ENCODE data around the gene TAF5.
"Not testable (repeated sequence)": the region's sequence is repeated elsewhere in the genome, so short reads cannot be mapped to it uniquely, and the experiment has no call there.

Gene TAF5

DNA sequence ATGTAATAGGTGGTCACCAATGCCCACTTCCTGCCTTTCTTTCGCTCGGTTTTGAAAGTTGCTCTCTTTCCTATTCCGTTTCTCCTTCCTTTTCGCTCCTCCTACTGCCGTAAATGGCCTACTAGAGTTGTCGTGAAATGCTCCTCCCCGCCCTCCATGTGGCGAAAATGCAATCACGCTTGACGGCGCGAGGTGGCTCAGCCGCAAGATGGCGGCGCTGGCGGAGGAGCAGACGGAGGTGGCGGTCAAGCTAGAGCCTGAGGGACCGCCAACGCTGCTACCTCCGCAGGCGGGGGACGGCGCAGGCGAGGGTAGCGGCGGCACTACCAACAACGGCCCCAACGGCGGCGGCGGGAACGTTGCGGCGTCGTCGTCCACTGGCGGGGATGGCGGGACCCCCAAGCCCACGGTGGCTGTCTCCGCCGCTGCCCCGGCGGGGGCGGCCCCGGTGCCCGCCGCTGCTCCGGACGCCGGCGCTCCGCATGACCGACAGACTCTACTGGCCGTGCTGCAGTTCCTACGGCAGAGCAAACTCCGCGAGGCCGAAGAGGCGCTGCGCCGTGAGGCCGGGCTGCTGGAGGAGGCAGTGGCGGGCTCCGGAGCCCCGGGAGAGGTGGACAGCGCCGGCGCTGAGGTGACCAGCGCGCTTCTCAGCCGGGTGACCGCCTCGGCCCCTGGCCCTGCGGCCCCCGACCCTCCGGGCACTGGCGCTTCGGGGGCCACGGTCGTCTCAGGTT is at the start of gene TAF5:
TSS of gene TAF5 (plus strand) at position 195 of the 737 bp plus-strand sequence. CDS start at position 209, 14 bp downstream.
- Mint-ChIP-seq H3K9me3 (no peaks in the 10 kb centered on the region), H3K4me1 (ENCODE audit: low read depth) (peaks cover 5% of the 10 kb centered on the region), H3K27me3 (ENCODE audit: low read depth) (no peaks in the 10 kb centered on the region)

GRCh38 chr10:103327906-103328305 is 39.9 kb upstream of the TAF5 start:
- Mint-ChIP-seq H3K4me1 (ENCODE audit: low read depth) (no peaks in the 10 kb centered on the region), H3K4me3 (no peak overlapping the region), H3K36me3 (ENCODE audit: low read depth) (peaks cover 27% of the 10 kb centered on the region), H3K9me3 (no peaks in the 10 kb centered on the region), H3K27me3 (ENCODE audit: low read depth) (no peaks in the 10 kb centered on the region), H3K27ac (no peak overlapping the region)
- no peak for DNase-seq (ENCODE audit: low spot score)

More for the DNA sequence above, at the start of gene TAF5:
- DNase-seq (ENCODE audit: low spot score), result peak; percentile 92
- Mint-ChIP-seq H3K27ac (peak within 1 kb of the TSS; percentile 93), H3K36me3 (ENCODE audit: low read depth) (peaks cover 7% of the 10 kb centered on the region), H3K4me3 (peak within 1 kb of the TSS; percentile 92)

GRCh38 chr10:103333934-103334520 is 33.7 kb upstream of the TAF5 start:
- no peak for DNase-seq (ENCODE audit: low spot score)
- H3K27me3 Mint-ChIP-seq (ENCODE audit: low read depth), result no peaks in the 10 kb centered on the region
- peaks cover 34% of the 10 kb centered on the region for H3K36me3 Mint-ChIP-seq (ENCODE audit: low read depth)
- no peaks in the 10 kb centered on the region for H3K4me1 Mint-ChIP-seq (ENCODE audit: low read depth)
- no peak overlapping the region for H3K27ac Mint-ChIP-seq
- no peaks in the 10 kb centered on the region for H3K9me3 Mint-ChIP-seq
- H3K4me3 Mint-ChIP-seq, result no peak overlapping the region

DNA sequence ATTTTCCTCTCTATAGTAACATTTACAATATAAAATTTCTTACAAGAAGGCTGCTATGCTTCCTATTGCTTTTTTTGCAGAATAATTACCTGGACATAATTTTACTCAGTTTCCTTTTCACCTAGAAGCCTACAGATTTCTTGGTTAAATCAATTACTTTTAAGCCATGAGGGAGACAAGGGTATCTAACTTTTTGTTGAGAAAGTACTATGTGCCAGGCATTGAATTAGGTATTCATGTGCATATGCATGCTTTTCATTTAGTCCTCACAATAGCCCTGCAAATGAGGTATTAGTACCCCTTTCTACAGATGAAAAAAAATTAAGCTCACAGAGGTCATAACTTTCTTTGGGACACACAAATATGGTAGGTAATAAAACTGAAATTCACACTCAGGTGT is 33.2 kb upstream of the TAF5 start:
- Mint-ChIP-seq H3K4me3 (no peak overlapping the region), H3K27me3 (ENCODE audit: low read depth) (no peaks in the 10 kb centered on the region), H3K4me1 (ENCODE audit: low read depth) (no peaks in the 10 kb centered on the region), H3K27ac (no peak overlapping the region), H3K9me3 (no peaks in the 10 kb centered on the region), H3K36me3 (ENCODE audit: low read depth) (peaks cover 34% of the 10 kb centered on the region)
- DNase-seq (ENCODE audit: low spot score), result no peak

DNA sequence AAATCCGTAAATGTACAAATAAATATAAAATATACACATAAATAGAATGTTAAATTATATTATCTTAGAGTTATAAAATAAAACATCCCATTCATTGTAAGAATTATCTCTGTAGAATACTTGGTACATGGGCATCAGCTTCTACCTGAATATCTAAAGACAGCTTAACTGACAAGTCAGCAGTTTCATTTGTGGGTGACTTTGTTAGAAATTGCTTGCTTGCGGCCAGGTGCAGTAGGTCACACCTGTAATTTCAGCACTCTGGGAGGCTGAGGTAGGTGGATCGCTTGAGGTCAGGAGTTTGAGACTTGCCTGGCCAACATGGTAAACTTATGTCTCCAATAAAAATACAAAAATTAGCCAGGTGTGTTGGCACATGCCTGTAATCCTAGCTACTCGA is 31.4 kb upstream of the TAF5 start:
- no peak overlapping the region for H3K27ac Mint-ChIP-seq
- H3K9me3 Mint-ChIP-seq, result no peaks in the 10 kb centered on the region
- peaks cover 27% of the 10 kb centered on the region for H3K36me3 Mint-ChIP-seq (ENCODE audit: low read depth)
- no peaks in the 10 kb centered on the region for H3K4me1 Mint-ChIP-seq (ENCODE audit: low read depth)
- H3K4me3 Mint-ChIP-seq, result no peak overlapping the region
- DNase-seq (ENCODE audit: low spot score), result no peak
- H3K27me3 Mint-ChIP-seq (ENCODE audit: low read depth), result no peaks in the 10 kb centered on the region

DNA sequence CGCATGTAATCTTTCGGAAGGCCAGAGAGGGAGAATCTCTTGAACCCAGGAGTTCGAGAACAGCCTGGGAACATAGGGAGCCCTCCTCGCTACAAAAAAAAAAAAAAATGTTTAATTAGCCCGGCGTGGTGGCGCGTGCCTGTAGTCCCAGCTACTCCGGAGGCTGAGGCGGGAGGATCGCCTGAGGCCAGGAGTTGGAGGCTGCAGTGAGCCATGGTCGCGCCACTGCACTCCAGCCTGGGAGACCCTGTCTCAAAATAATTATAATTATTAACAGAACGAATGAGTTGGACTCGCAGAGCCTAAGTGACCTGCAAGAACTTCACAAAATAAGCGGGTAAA is 17.6 kb upstream of the TAF5 start:
- no peak for DNase-seq (ENCODE audit: low spot score)
- H3K27ac Mint-ChIP-seq, result peak overlapping the region; percentile 73
- H3K4me3 Mint-ChIP-seq, result peak overlapping the region; percentile 91
- peaks cover 4% of the 10 kb centered on the region for H3K4me1 Mint-ChIP-seq (ENCODE audit: low read depth)
- no peaks in the 10 kb centered on the region for H3K27me3 Mint-ChIP-seq (ENCODE audit: low read depth)
- peaks cover 14% of the 10 kb centered on the region for H3K36me3 Mint-ChIP-seq (ENCODE audit: low read depth)
- H3K9me3 Mint-ChIP-seq, result no peaks in the 10 kb centered on the region

DNA sequence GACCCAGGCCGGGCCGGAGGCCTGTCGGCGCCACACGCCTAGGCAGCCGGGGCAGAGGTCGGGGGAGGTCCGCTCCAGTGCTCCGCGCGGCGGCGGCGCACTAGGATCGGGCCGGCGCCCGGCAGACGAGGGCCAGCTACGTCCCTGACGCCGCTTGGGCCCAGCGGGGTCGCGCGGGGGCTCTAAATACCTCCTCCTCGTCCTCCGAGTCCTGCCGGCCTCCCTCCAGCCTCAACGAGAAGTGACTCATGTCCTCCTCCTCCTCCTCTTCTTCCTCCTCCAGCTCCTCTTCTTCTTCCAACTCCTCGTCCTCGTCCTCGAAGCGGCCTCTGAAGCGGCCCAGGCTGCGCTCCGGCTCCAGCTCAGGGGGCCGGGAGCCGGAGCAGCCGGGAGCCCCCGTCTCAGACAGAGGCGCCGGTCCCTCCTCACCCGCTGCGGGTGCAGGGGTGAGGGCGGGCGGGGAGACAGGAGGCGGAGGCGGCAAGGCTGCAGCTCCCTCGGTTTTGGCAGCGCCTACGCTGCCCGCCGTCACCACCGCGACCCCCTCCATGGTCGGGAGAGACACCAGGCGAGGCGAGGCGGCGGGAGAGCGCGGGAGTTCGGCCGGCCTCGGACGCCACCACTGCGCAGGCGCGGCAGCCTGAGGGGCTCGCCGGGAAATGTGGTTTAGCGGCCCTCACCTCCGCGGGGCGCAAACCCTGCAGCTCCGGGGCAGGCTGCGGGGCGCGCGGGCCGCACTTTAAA is 17.1 kb upstream of the TAF5 start, which contains the start of gene PCGF6:
TSS of gene PCGF6 (minus strand) at position 624 of the 744 bp plus-strand sequence. CDS start at position 550, 74 bp downstream.
- Mint-ChIP-seq H3K36me3 (ENCODE audit: low read depth) (peaks cover 14% of the 10 kb centered on the region), H3K27ac (peak within 1 kb of the TSS; percentile 84), H3K9me3 (no peaks in the 10 kb centered on the region), H3K4me3 (peak within 1 kb of the TSS; percentile 91), H3K4me1 (ENCODE audit: low read depth) (peaks cover 4% of the 10 kb centered on the region), H3K27me3 (ENCODE audit: low read depth) (no peaks in the 10 kb centered on the region)
- peak; percentile 82 for DNase-seq (ENCODE audit: low spot score)

GRCh38 chr10:103353281-103353680 is 14.5 kb upstream of the TAF5 start:
- no peak overlapping the region for H3K27ac Mint-ChIP-seq
- peaks cover 4% of the 10 kb centered on the region for H3K4me1 Mint-ChIP-seq (ENCODE audit: low read depth)
- H3K9me3 Mint-ChIP-seq, result no peaks in the 10 kb centered on the region
- H3K4me3 Mint-ChIP-seq, result no peak overlapping the region
- peaks cover 6% of the 10 kb centered on the region for H3K36me3 Mint-ChIP-seq (ENCODE audit: low read depth)
- DNase-seq (ENCODE audit: low spot score), result no peak
- H3K27me3 Mint-ChIP-seq (ENCODE audit: low read depth), result no peaks in the 10 kb centered on the region

- not testable (repeated sequence) for H3K27me3 Mint-ChIP-seq (ENCODE audit: low read depth); DNase-seq (ENCODE audit: low spot score); H3K27ac Mint-ChIP-seq; H3K9me3 Mint-ChIP-seq; H3K4me1 Mint-ChIP-seq (ENCODE audit: low read depth); H3K36me3 Mint-ChIP-seq (ENCODE audit: low read depth); H3K4me3 Mint-ChIP-seq
Measured at GRCh38 chr10:103354567-103354966, 13.2 kb upstream of the TAF5 start.

- Mint-ChIP-seq H3K9me3 (no peaks in the 10 kb centered on the region), H3K36me3 (ENCODE audit: low read depth) (peaks cover 1% of the 10 kb centered on the region), H3K27ac (no peak overlapping the region), H3K4me1 (ENCODE audit: low read depth) (peaks cover 1% of the 10 kb centered on the region), H3K4me3 (no peak overlapping the region), H3K27me3 (ENCODE audit: low read depth) (no peaks in the 10 kb centered on the region)
- no peak for DNase-seq (ENCODE audit: low spot score)
Measured at GRCh38 chr10:103355906-103356599, 11.7 kb upstream of the TAF5 start.

GRCh38 chr10:103359493-103359892 is 8.3 kb upstream of the TAF5 start:
- not testable (repeated sequence) for H3K36me3 Mint-ChIP-seq (ENCODE audit: low read depth); H3K27ac Mint-ChIP-seq; H3K27me3 Mint-ChIP-seq (ENCODE audit: low read depth); H3K4me3 Mint-ChIP-seq; DNase-seq (ENCODE audit: low spot score); H3K9me3 Mint-ChIP-seq; H3K4me1 Mint-ChIP-seq (ENCODE audit: low read depth)

DNA sequence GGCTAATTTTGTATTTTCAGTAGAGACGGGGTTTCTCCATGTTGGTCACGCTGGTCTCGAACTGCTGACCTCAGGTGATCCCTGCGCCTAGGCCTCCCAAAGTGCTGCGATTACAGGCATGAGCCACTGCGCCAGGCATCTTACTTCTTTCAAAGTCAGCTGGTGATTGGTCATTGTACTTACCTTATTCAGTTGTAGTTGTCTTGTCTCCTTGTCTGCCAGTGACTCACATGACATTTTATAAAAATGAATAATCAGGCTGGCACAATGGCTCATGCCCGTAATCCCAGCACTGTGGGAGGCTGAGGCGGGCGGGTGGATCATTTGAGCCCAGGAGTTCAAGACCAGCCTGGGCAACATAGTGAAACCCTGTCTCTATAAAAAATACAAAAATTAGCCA is 7.0 kb upstream of the TAF5 start:
- H3K27ac Mint-ChIP-seq; H3K36me3 Mint-ChIP-seq (ENCODE audit: low read depth); H3K4me3 Mint-ChIP-seq; DNase-seq (ENCODE audit: low spot score); H3K27me3 Mint-ChIP-seq (ENCODE audit: low read depth); H3K4me1 Mint-ChIP-seq (ENCODE audit: low read depth); H3K9me3 Mint-ChIP-seq: not testable (repeated sequence)

DNA sequence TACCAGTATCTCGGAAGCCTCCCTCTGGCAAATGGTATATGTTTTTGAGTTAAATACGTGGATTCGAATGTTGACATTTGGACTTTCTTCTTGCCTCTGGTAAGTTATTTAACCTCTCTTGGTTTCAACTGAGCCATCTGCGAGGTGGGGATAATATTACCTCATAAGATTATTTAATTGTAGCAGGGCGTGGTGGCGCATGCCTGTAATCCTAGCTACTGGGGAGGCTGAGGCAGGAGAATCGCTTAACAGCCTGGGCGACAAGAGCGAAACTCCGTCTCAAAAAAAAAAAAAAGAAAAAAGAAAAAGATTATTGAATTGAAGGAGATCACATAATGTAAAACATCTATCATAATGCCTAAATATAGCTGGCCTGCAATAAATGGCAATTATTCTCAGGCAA is 396 bp upstream of the TAF5 start:
- no peak for DNase-seq (ENCODE audit: low spot score)
- peaks cover 4% of the 10 kb centered on the region for H3K4me1 Mint-ChIP-seq (ENCODE audit: low read depth)
- peaks cover 7% of the 10 kb centered on the region for H3K36me3 Mint-ChIP-seq (ENCODE audit: low read depth)
- no peaks in the 10 kb centered on the region for H3K9me3 Mint-ChIP-seq
- H3K4me3 Mint-ChIP-seq, result peak overlapping the region; percentile 92
- H3K27me3 Mint-ChIP-seq (ENCODE audit: low read depth), result no peaks in the 10 kb centered on the region
- peak overlapping the region; percentile 93 for H3K27ac Mint-ChIP-seq

GRCh38 chr10:103373544-103373943 is 5.8 kb downstream of the TAF5 start:
- peak overlapping the region; percentile 57 for H3K27ac Mint-ChIP-seq

More at GRCh38 chr10:103373544-103373943, 5.8 kb downstream of the TAF5 start:
- H3K9me3 Mint-ChIP-seq, result no peaks in the 10 kb centered on the region
- peaks cover 17% of the 10 kb centered on the region for H3K4me1 Mint-ChIP-seq (ENCODE audit: low read depth)
- H3K36me3 Mint-ChIP-seq (ENCODE audit: low read depth), result peaks cover 30% of the 10 kb centered on the region
- no peaks in the 10 kb centered on the region for H3K27me3 Mint-ChIP-seq (ENCODE audit: low read depth)
- no peak for DNase-seq (ENCODE audit: low spot score)
- peak overlapping the region; percentile 1 for H3K4me3 Mint-ChIP-seq

All from T-helper 2 cell treated with Interferon-gamma antibody and Interleukin-4, amounts not matched to agents 5 μg/mL and 100 μg/mL, for 36 hours (primary cell).